22Rv1 (cell line): Measurements from ENCODE around the gene EXOC4.

Source experiments
- CTCF ChIP-seq: fragments of 450-650 bp; IDR thresholded peaks from 2 replicates; pipeline ENCODE4 v1.5.1; 2017; ENCODE audit warnings: mild to moderate bottlenecking
- ZFX ChIP-seq: fragments of 450-650 bp; IDR thresholded peaks from 2 replicates; pipeline ENCODE4 v1.6.1; 2017; ENCODE audit warnings: antibody characterized with exemption, borderline replicate concordance

GRCh38 chr7:133859231-133859630 is 606.4 kb downstream of the EXOC4 start:
- TF ChIP-seq CTCF (no peak), ZFX (no peak)
